Activated T-cell treated with anti-CD3 and anti-CD28 coated beads for 48 hours (primary cell): ENCODE measurements around the gene VAPA.

ENCODE experiments used
- DNase-seq: peaks from one replicate; pipeline ENCODE4 v3.0.0-alpha.2; 2020; ENCODE audit warnings: low read depth

VAPA gene, protein sequence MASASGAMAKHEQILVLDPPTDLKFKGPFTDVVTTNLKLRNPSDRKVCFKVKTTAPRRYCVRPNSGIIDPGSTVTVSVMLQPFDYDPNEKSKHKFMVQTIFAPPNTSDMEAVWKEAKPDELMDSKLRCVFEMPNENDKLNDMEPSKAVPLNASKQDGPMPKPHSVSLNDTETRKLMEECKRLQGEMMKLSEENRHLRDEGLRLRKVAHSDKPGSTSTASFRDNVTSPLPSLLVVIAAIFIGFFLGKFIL

DNA sequence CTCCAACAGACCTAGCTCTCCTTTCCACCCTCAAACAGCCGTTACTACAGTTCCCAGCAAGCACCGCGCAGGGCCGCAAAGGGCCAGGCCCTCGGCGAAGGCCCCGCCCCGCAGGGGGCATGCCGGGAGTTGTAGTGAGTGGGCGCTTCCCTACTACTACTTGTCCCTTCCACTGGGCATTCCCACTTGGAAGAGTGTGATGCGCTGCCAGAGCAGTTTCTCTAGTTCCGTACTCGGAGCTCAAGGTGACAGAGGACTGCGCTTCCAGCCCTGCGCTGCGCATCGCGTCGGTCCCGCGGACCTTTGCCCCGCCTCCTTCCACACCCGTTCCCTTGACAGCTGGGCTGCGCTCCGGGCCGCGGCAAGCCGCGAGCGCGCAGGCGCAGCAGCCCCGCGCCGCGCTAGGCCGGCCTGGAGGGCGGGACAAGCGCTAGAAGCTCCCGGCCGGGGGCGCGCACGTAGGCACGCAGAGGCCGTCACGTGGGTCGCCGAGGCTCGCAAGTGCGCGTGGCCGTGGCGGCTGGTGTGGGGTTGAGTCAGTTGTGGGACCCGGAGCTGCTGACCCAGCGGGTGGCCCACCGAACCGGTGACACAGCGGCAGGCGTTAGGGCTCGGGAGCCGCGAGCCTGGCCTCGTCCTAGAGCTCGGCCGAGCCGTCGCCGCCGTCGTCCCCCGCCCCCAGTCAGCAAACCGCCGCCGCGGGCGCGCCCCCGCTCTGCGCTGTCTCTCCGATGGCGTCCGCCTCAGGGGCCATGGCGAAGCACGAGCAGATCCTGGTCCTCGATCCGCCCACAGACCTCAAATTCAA lies at the start of gene VAPA:
Gene VAPA (plus strand): TSS at position 491 of the 808 bp plus-strand sequence. CDS start 241 bp downstream, at position 732.
- peak; percentile 94 for DNase-seq

DNA sequence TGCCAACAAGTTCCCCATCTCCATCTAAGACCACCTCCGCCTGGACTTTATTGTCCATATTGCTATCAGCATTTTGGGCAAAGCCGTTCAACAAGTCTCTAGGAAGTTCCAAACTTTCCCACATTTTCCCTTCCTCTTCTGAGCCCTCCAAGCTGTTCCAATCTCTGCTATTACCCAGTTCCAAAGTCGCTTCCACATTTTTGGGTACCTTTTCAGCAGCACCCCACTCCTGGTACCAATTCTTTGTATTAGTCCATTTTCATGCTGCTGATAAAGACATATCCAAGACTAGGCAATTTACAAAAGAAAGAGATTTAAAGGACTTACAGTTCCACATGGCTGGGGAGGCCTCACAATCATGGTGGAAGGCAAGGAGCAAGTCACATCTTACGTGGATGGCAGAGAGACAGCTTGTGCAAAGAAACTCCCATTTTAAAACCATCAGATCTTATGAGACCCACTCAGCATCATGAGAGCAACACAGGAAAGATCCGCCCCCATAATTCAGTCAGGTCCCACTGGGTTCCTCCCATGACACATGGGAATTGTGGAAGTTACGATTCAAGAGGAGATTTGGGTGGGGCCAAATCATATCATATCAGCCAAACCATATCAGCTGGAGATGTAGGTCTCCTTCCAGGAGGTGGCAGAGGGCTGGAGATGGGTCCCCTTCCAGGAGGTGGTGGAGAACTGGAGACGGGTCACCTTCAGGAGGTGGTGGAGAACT lies 47.9 kb upstream of the VAPA start:
- no peak for DNase-seq

DNA sequence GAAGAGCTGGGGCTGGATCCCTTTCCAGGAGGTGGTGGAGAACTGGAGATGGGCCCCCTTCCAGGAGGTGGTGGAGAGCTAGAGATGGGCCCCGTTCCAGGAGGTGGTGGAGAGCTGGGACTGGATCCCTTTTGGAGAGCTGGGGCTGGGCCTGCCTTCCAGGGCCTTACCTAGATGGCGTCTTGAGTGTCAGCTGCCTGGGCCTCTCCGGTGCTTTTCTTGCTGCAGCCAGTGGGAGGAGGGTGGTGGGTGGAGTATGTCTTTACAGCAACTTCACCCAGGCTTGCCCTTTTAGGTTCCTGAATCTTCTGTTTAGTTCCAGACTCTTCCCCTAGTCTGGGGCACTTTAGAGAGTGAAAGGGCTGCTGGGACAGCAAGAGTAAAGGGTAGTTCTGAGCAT lies 47.2 kb upstream of the VAPA start:
- no peak for DNase-seq

DNA sequence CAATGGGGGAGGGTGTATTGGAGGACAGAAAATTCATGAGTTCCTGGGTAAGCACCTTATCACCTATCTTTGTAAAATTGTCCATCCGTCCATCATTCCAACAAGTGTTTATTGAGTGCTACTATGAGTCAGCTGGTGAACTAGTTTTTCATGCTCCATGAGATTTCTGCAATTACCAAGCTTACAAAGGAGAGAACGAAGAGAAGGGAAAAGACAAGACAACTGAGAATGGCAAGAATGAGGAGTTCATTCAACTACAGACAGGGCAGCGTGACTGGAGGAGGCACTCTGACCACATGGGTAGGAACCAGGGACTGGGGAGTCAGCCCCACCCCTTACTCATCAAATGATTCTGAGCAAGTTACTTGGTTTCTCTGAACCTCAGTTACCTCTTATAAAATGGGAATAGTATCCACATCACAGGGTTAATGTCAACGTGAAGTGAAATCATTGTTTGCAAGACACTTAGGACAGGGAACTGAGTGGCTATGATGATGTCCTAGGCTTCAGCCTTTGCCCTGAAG lies 46.7 kb upstream of the VAPA start:
- DNase-seq, result no peak

DNA sequence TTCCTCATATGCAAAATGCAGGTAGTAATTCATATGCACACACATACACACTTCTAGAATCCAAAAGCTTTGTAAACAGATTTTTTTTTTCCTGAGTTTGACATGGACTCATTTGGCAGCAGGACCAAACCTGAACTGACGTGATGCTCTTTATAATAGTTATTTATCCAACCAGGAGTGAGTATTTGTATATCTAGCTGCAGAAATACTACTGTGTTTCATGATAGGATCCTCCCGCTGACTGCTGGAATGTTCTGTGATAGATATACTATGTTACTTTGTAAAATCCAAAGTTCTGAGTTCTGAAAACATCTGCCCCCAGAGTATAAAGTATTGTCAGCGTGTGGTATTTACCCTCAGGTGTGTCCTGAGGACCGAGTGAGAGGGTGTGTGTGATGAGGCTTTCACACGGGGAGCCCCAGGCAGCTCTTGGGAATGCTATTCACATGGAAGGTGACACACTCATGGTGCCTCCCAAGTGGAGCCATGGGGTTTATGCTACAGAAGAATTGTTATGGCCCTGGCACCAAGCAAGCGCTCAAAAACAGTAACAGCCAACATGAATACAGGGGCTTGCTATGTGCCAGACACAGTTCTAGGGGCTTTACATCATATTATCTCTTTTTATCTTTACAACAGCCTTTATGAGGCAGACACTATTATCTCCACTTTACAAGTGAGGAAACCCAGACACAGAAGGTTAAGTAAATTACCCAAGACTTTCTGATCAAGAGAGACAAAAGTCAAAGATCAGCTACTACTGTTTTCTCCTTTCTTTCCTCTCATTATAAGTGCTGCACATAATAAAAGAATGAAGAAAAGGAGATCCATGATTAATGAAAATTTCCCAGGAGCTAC lies 44.7 kb upstream of the VAPA start:
- no peak for DNase-seq

DNA sequence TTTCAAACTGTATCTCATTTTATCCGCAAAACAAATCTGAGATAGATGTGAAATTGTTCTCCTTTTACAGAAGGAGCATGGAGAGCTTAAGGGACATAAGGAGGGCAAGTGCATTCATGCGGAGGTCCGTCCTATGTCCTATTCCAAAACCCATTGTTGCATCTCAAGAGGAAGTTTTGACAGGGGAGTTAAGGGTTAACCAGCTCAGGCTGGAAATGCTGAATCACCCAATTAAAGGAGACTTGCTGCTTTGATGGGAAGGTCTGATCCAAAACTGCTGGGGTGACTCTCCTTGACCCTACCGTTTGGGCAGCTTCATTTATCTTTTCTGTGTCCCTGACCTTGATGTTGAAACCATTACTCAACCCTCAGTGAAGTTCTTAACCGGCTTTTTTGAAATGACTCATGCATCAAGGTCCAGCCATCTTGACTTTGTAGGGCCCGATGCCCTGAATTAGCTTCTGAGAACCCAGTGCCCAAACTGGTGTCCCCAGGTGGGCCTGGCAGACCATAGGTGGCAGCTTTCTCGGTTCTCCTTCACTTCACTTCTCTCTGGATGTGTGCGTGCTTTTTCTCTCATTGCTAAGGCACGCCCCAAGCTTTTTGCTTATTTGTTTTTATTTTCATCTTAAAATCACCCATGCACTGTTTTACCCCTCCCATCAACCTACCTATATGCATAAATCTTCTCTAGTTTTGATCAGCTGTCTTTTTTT lies 43.9 kb upstream of the VAPA start:
- DNase-seq, result no peak

DNA sequence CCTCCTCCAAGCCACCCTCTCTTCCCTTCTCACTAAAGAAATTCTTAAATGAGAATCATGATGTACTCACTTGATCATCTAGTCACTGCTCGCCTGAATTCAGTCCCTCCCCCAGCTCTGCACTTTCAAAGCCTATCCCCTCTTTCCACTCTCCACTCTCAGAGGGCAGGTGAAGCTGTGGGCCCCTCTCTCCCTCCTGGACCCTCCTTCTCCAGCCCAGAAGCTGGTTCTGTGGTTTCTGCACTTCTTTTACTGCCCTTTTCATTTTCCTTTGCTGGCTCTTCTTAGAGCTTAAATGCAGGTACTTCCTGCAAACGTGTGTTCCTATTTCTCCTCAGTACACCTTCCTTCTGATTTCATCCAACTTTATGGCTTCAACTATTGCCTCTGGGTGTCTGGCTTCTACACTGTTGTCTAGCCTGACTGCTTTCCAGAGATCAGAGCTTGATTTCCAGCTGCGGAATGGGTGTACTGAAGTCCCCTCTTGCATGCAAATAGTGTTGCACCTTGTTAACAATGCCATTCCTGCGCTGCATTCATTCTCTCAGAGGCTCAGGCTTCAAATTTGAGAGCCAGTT lies 43.3 kb upstream of the VAPA start:
- DNase-seq, result no peak

DNA sequence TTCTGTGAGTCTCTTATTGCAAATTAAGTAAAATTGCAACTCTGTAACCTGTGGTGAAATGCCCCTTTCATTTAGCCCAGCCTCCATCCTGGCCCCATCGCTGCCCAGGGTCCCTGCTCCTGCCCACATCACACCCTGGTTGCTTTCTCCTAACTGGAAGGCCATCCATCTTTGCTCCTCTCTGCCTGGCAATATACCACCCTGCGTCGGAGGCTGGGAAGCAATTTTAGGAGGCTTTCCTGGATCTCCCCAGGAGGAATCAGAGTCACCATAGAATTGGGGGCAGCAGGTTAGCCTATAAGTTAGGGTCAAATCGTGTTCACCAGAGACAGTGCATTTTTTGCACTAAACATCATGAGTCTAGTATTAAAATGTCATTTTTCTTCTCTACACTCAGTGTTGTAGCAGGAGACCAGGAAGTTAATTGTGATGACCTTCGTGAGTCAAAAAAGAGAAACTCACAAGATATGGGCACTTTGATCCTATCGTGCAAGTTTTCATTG lies 42.5 kb upstream of the VAPA start:
- DNase-seq, result no peak

DNA sequence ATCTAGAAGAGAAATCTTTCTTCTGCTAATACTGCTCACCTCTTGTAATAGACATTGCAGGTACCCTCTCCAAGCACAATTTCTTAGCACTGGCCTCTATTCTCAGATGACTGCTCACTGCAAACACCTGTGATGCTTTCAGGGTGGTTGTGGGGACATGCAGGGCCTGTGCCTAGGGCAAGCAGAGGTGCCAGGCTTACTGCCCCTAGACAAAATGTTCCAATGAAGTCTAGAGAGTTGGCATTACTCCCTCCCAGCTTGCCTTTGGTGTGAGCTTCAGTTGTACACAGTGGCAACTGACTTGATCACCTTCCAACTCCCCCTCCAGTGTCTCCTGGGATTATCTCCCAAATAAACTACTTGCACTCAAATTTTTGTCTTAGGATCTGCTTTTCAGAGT lies 41.0 kb upstream of the VAPA start:
- DNase-seq, result no peak

DNA sequence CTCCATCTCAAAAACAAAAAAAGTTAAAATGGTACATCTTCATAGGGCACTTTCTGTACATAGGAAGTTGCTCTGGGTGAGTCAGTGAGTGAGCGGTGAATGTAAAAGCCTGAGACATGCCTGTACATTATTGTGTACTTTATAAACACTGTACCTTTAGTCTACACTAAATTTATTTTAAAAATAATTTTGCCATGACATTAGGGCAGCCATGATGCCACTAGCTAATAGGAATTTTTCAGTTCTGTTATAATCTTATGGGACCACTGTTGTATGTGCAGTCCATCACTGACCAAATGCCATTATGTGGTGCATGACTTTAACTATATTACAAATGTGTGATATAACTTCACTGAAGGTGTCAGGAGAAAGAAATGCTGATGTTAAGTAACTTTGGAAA lies 39.1 kb upstream of the VAPA start:
- no peak for DNase-seq

DNA sequence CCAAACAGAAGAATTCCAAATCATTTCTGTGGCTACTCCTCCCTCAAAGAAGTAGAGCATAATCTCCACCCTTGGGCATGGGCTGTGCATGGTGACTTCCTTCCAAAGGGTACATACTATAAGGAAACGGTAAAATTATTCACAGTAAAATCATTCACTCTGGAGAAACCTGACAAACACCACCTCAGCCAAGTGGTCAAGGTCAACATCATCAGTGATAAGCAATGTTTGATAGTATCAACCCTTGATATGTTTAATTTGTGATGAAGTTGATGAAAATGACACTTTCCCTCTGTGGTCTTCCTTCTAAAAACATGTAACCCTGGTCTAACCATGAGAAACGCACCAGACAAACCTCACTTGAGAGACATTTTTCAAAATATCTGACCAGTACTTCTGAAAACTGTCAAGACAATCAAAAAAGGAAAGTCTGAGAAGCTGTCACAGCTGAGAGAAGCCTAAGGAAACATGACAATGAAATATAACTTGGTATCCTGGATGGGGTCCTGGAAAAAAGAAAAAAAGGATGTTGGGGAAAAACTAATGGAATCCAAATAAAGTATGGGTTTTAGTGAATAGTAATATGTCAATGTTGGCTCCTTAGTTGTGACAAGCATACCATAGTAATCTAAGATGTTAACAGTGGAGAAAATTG lies 37.5 kb upstream of the VAPA start:
- no peak for DNase-seq

DNA sequence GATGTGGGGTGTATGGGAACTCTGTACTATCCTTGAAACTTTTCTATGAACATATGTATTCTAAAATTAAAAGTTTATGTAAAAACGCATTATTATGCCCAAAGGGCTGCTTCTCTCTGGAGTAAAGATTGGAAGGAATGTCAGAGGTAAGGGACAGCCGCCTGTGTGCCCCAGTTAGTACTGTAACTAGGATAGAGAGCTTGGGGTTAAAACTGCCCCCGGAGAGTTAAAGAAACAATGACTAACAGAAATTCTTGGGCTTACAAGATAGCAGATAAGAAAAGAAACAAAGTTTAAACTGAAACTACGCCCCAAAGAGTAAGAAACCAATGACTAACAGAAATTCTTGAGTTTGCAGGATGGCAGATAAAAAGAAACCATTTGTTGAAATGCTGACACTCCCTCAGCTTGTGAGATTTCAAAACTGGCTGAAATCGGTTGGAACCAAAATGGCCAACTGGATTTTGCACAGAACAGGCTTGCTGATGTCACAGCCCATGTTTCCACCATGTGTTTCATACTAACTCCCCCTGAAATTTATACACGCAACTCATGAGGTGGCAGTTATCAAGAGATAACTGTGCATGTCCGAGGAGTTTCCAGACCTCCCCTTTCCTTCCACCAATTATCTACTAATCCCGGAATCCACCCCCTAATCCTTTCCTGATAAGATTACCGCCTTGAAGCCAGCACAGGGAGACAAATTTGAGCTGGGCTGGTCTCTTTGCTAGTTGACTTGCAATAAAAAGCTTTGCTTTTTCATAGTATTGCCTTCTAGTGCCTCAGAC lies 36.8 kb upstream of the VAPA start:
- DNase-seq, result no peak

DNA sequence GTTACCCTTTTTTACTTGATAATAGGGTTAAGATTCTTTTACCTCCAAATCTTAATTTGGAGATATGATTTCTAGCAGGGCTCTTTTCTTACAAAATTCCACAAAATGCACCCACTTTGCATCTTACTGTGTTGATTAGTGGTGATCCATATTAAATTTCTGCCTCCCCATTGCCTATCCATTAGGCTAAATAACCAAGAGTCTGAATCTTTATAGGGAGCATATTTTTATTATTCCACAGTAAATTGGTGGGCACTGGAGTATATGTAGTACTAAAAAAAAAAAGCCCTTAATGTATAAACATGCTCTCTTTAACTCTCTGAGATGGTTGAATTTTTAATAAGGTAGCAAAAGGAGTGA lies 36.2 kb upstream of the VAPA start:
- DNase-seq, result no peak

DNA sequence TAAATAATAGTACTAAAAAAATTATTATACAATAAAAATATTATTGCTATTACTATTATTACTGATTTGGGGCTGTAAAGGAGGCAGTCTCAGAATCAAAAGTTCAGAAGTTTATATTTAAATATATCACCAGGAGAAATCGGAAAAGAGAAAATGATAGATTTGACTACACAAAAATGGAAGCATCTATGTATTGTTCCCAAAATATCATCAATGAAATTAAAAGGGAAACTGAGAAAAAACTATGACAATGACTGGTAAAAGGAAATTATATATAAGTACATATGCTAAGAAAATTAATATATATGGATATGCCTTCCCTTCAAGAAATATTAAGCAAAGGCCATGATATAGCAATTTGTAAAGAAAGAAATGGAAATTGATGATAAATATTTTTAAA lies 35.7 kb upstream of the VAPA start:
- no peak for DNase-seq

DNA sequence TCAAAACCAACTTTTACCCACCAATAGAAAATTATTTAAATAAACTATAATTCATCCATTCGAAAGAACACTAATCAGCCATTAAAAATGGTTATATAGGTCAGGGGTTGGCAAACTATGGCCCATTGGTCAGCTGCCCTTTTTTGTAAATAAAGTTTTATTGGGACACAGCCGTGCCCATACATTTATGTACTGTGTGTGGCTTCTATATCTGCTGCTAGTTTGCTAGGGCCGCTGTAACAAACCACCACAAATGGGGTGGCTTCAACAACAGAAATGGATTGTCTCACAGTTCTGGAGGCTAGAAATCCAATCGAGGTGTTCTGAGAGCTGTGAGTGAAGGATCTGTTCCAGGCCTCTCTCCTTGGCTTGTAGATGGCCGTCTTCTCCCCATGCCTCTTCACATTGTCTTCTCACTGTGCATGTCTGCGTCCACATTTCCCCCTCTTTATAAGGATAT lies 35.0 kb upstream of the VAPA start:
- DNase-seq, result no peak

DNA sequence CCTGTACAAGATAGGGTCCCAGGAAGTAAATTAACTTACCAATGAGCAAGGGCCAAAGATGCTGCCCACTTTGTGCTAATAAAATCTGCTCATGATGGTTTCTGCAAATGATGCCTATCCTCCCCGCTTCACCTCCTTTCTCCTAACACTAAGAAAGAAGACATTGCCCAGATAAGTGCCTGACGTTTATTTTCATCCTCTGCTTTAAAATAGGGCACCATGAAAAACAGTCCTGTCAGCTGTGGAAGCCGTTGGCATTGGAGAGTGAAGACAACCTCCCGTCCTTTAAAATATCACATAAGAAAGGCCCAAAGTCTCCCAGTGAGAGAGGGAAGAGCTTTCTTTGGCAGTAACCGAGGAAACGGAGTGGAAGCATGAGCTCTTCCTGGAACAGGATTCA lies 29.7 kb upstream of the VAPA start:
- no peak for DNase-seq

DNA sequence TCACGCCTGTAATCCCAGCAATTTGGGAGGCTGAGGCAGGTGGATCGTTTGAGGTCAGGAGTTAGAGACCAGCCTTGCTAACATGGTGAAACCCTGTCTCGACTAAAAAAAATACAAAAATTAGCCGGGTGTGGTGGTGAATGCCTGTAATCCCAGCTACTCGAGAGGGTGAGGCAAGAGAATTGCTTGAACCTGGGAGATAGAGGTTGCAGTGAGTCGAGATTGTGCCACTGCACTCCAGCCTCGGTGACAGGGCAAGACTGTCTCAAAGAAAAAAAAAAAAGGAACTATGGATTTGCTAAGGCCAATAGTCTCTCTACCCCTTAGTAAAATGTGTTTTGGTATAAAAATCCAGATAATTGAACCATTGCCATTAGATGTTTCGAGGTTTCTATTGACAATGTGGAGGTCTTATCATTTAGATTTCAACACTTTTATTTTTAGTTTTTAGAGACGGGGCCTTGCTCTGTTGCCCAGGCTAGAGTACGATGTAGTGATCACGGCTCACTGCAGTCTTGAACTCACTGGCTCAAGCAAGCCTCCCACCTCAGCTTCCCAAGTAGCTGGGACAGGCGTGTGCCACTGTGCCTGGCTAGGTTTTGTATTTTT lies 29.2 kb upstream of the VAPA start:
- no peak for DNase-seq

DNA sequence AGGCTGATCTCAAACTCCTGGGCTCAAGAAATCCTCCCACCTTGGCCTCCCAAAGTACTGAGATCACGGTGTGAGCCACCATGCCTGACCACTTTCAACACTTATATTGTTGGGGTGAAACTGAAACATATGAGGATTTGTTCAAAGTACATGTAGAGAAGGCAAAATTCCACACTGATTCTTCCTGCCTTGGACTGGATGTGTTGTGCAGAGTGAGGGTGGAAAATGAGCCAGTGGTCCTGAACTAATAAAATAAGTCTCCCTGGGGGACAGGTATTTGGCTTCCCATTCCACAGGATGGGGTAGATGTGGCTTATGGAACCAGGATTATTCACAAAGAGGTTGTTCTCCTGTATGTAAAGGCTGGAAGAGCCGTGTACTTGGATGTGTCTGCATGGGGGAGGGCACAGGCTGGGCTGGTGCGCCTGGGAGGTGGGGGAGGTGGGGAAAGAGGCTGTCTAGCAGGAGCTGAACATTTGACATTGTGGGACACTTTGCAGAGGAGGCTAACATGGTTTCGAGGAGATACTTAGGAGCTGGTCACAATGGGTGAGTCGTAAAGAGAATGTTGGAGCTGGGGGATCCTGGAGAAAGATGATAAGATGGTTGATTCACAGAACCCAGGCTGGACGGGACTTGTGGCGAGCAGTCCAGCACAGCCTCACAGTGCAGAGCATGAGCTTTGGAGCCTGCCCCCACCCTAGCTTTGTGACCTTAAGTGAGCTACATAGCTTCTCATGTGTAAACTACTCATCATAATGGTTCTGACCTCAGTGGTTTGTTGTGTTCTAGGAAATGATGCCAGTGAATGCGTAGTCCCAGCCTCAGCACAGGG lies 28.4 kb upstream of the VAPA start, which contains the start of gene TXNDC2:
Gene TXNDC2 (plus strand): TSS at position 804 of the 835 bp plus-strand sequence. CDS start 708 bp downstream, outside the sequence.
- DNase-seq, result no peak
